Measurements from ENCODE around the gene SMARCD2.

DNA sequence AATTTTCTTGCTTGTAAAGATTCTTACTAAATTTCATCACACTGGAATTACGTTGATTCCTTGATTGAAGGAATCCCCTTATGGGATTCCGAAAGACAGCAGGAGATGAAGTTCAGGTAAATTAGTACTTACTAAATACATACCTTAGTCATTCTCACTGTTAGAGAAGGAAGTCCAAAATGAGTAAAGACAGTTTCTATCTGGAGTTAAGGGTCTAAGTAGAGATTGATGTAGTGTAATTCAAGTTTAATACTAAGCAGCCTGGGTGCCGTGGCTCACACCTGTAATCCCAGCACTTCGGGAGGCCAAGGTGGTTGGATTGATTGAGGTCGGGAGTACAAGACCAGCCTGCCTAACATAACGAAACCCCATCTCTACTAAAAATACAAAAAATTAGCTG, 59.0 kb downstream of the SMARCD2 start:
- TF ChIP-seq, protein P1, sequence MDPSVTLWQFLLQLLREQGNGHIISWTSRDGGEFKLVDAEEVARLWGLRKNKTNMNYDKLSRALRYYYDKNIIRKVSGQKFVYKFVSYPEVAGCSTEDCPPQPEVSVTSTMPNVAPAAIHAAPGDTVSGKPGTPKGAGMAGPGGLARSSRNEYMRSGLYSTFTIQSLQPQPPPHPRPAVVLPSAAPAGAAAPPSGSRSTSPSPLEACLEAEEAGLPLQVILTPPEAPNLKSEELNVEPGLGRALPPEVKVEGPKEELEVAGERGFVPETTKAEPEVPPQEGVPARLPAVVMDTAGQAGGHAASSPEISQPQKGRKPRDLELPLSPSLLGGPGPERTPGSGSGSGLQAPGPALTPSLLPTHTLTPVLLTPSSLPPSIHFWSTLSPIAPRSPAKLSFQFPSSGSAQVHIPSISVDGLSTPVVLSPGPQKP (IDR thresholded peaks at IDR 0.05; ENCODE audit: low read depth, low read length) = no peak
- TF ChIP-seq, protein P2, sequence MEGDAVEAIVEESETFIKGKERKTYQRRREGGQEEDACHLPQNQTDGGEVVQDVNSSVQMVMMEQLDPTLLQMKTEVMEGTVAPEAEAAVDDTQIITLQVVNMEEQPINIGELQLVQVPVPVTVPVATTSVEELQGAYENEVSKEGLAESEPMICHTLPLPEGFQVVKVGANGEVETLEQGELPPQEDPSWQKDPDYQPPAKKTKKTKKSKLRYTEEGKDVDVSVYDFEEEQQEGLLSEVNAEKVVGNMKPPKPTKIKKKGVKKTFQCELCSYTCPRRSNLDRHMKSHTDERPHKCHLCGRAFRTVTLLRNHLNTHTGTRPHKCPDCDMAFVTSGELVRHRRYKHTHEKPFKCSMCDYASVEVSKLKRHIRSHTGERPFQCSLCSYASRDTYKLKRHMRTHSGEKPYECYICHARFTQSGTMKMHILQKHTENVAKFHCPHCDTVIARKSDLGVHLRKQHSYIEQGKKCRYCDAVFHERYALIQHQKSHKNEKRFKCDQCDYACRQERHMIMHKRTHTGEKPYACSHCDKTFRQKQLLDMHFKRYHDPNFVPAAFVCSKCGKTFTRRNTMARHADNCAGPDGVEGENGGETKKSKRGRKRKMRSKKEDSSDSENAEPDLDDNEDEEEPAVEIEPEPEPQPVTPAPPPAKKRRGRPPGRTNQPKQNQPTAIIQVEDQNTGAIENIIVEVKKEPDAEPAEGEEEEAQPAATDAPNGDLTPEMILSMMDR (IDR thresholded peaks at IDR 0.05) = no peak
- TF ChIP-seq NFE2L2 (conservative IDR thresholded peaks at IDR 0.05; ENCODE audit: low read length) (no peak), POLR2A (IDR thresholded peaks at IDR 0.05; ENCODE audit: low read length) (no peak), ZFP36 (IDR thresholded peaks at IDR 0.05; ENCODE audit: borderline replicate concordance, partially characterized antibody) (no peak), CHD2 (IDR thresholded peaks at IDR 0.05; ENCODE audit: low read length, partially characterized antibody) (no peak), MAFK (IDR thresholded peaks at IDR 0.05; ENCODE audit: partially characterized antibody) (no peak), EHMT2 (IDR thresholded peaks at IDR 0.05; ENCODE audit: low read depth) (no peak), CBX8 (IDR thresholded peaks at IDR 0.05) (no peak), RNF2 (IDR thresholded peaks at IDR 0.05; ENCODE audit: borderline replicate concordance, low read depth) (no peak)

Measured in A549 (cell line).